Endothelial cell (in vitro differentiated cells): ENCODE measurements around the gene FRAS1. TPM values are rescaled to one million over a fixed set of nuclear protein-coding genes. Genes with fewer than 3 reads are reported as not detected.

ENCODE experiments used
- DNase-seq: peaks from one replicate; pipeline ENCODE4 v3.0.0; 2021; ENCODE audit warnings: low spot score
- H3K27ac Mint-ChIP-seq: one replicate; pipeline ENCODE4 v1.8.0; 2021; ENCODE audit warnings: mixed read lengths, inconsistent platforms; ENCODE audit not compliant: unreplicated experiment
- H3K27me3 Mint-ChIP-seq: one replicate; pipeline ENCODE4 v1.8.0; 2021; ENCODE audit warnings: mild to moderate bottlenecking, moderate library complexity, mixed read lengths, inconsistent platforms; ENCODE audit not compliant: unreplicated experiment
- H3K36me3 Mint-ChIP-seq: one replicate; pipeline ENCODE4 v1.8.0; 2021; ENCODE audit warnings: mild to moderate bottlenecking, low read depth, mixed read lengths, inconsistent platforms; ENCODE audit not compliant: unreplicated experiment
- H3K4me1 Mint-ChIP-seq: one replicate; pipeline ENCODE4 v1.8.0; 2021; ENCODE audit warnings: mild to moderate bottlenecking, mixed read lengths, inconsistent platforms; ENCODE audit not compliant: unreplicated experiment
- H3K4me3 Mint-ChIP-seq: one replicate; pipeline ENCODE4 v1.8.0; 2021; ENCODE audit warnings: mild to moderate bottlenecking, mixed read lengths, inconsistent platforms; ENCODE audit not compliant: unreplicated experiment
- H3K9me3 Mint-ChIP-seq: one replicate; pipeline ENCODE4 v1.8.0; 2021; ENCODE audit warnings: mixed read lengths, inconsistent platforms; ENCODE audit not compliant: unreplicated experiment
- CTCF ChIP-seq: fragments of 200-600 bp; sonication (generic); IDR thresholded peaks from one replicate; pipeline ENCODE4 v1.5.0; 2021; ENCODE audit warnings: antibody characterized with exemption; ENCODE audit not compliant: unreplicated experiment
- total RNA-seq: library from RNA; stranded (reverse); fragmentation: NEBNext Ultra II Directional; extraction: Animal tissue kit (Norgen Biotek cat#: 25700); gene quantifications from one replicate; pipeline ENCODE4 v1.2.1, GENCODE V29; 2021; ENCODE audit not compliant: unreplicated experiment

The FRAS1 gene
- total RNA-seq, 1 donor from 2014 or later, result 51.7 TPM

GRCh38 chr4:78337244-78338020 is 280.3 kb downstream of the FRAS1 start:
- no peaks in the 10 kb centered on the region for H3K27me3 Mint-ChIP-seq
- peaks cover 11% of the 10 kb centered on the region for H3K4me1 Mint-ChIP-seq
- peaks cover 20% of the 10 kb centered on the region for H3K36me3 Mint-ChIP-seq
- TF ChIP-seq CTCF, result no peak
- H3K9me3 Mint-ChIP-seq, result no peaks in the 10 kb centered on the region
- H3K27ac Mint-ChIP-seq, result no peak overlapping the region
- no peak overlapping the region for H3K4me3 Mint-ChIP-seq
- DNase-seq, result no peak

- no peak for TF ChIP-seq CTCF
- Mint-ChIP-seq H3K27me3 (no peaks in the 10 kb centered on the region), H3K4me3 (no peak overlapping the region), H3K4me1 (peaks cover 16% of the 10 kb centered on the region), H3K27ac (peak overlapping the region; percentile 7), H3K36me3 (peaks cover 26% of the 10 kb centered on the region), H3K9me3 (no peaks in the 10 kb centered on the region)
- DNase-seq, result no peak
These were observed 285.0 kb downstream of the FRAS1 start for GRCh38 chr4:78342125-78342524.

GRCh38 chr4:78343682-78344081 is 286.6 kb downstream of the FRAS1 start:
- Mint-ChIP-seq H3K27me3 (no peaks in the 10 kb centered on the region), H3K4me3 (no peak overlapping the region), H3K36me3 (peaks cover 13% of the 10 kb centered on the region), H3K27ac (no peak overlapping the region), H3K9me3 (no peaks in the 10 kb centered on the region), H3K4me1 (peaks cover 16% of the 10 kb centered on the region)
- DNase-seq, result no peak
- no peak for TF ChIP-seq CTCF

- Mint-ChIP-seq H3K27ac (no peak overlapping the region), H3K4me3 (no peak overlapping the region), H3K4me1 (peaks cover 16% of the 10 kb centered on the region), H3K27me3 (no peaks in the 10 kb centered on the region), H3K36me3 (peaks cover 6% of the 10 kb centered on the region), H3K9me3 (no peaks in the 10 kb centered on the region)
- DNase-seq, result no peak
- TF ChIP-seq CTCF, result no peak
These were observed 288.1 kb downstream of the FRAS1 start for GRCh38 chr4:78345237-78345636.

GRCh38 chr4:78346222-78346621 is 289.1 kb downstream of the FRAS1 start:
- no peak for DNase-seq
- TF ChIP-seq CTCF, result no peak
- H3K27ac Mint-ChIP-seq, result no peak overlapping the region
- H3K4me3 Mint-ChIP-seq, result no peak overlapping the region
- H3K4me1 Mint-ChIP-seq, result peaks cover 16% of the 10 kb centered on the region
- H3K36me3 Mint-ChIP-seq, result peaks cover 6% of the 10 kb centered on the region
- H3K9me3 Mint-ChIP-seq, result no peaks in the 10 kb centered on the region
- no peaks in the 10 kb centered on the region for H3K27me3 Mint-ChIP-seq
